GM21528 (cell line): ENCODE measurements around the gene KCNH3.
A peak's percentile ranks its signal among the peaks of the same experiment; 100 is the strongest.

Experiments used
- ATAC-seq: cut with Tn5 transposase; IDR thresholded peaks from one replicate; pipeline ENCODE4 v1.9.1; 2021; ENCODE audit warnings: mild to moderate bottlenecking, moderate library complexity; ENCODE audit not compliant: unreplicated experiment, low FRiP score

Gene KCNH3

GRCh38 chr12:49559011-49559675 is 20.3 kb downstream of the KCNH3 start:
- ATAC-seq, result no peak

- no peak for ATAC-seq
Observed at GRCh38 chr12:49560695-49561094, 21.9 kb downstream of the KCNH3 start.

GRCh38 chr12:49562233-49562632 is 23.4 kb downstream of the KCNH3 start:
- ATAC-seq, result no peak

GRCh38 chr12:49562831-49563230 is 24.0 kb downstream of the KCNH3 start:
- no peak for ATAC-seq

- no peak for ATAC-seq
Observed at GRCh38 chr12:49563951-49564685, 25.3 kb downstream of the KCNH3 start.

GRCh38 chr12:49564686-49565405 is 26.0 kb downstream of the KCNH3 start:
- no peak for ATAC-seq

GRCh38 chr12:49565406-49566265 is 26.8 kb downstream of the KCNH3 start:
- ATAC-seq, result no peak

- no peak for ATAC-seq
Observed at GRCh38 chr12:49566361-49566760, 27.5 kb downstream of the KCNH3 start.

GRCh38 chr12:49567302-49567610 is 28.4 kb downstream of the KCNH3 start:
- ATAC-seq, result peak; percentile 8

GRCh38 chr12:49567611-49568441 is 29.0 kb downstream of the KCNH3 start, which contains the start of gene MCRS1:
Gene MCRS1 (minus strand): TSS chr12:49568142. CDS start chr12:49566731, 1,411 bp downstream.
- ATAC-seq, result peak; percentile 80

- ATAC-seq, result peak; percentile 21
Observed at GRCh38 chr12:49568442-49569162, 29.8 kb downstream of the KCNH3 start.

- no peak for ATAC-seq
Observed at GRCh38 chr12:49577589-49578315, 38.9 kb downstream of the KCNH3 start.

GRCh38 chr12:49578471-49579112 is 39.8 kb downstream of the KCNH3 start:
- ATAC-seq, result no peak

GRCh38 chr12:49580572-49581535 is 42.0 kb downstream of the KCNH3 start:
- no peak for ATAC-seq

GRCh38 chr12:49582201-49582600 is 43.4 kb downstream of the KCNH3 start:
- ATAC-seq, result no peak

GRCh38 chr12:49582850-49583249 is 44.0 kb downstream of the KCNH3 start:
- no peak for ATAC-seq
